Trophoblast cell (in vitro differentiated cells and primary cell): Measurements from ENCODE around the gene PPIP5K1.

Experiments used
- DNase-seq, 2 donors: peaks; one replicate each; pipeline ENCODE4 v3.0.0-alpha.2; 2016
- H2AFZ ChIP-seq: 2 replicates; pipeline ENCODE4 v1.6.1; 2013; ENCODE audit warnings: low read length, moderate library complexity, mild to moderate bottlenecking; ENCODE audit not compliant: insufficient read depth, poor library complexity
- H2AK5ac ChIP-seq: 2 replicates; pipeline ENCODE4 v1.6.1; 2013; ENCODE audit warnings: mild to moderate bottlenecking, low read length
- H2BK120ac ChIP-seq: 2 replicates; pipeline ENCODE4 v1.6.1; 2013; ENCODE audit warnings: low read length, mild to moderate bottlenecking, moderate library complexity; ENCODE audit not compliant: insufficient read depth, poor library complexity
- H2BK12ac ChIP-seq: 2 replicates; pipeline ENCODE4 v1.6.1; 2013; ENCODE audit warnings: mild to moderate bottlenecking, low read length, moderate library complexity
- H2BK5ac ChIP-seq: 2 replicates; pipeline ENCODE4 v1.6.1; 2013; ENCODE audit warnings: low read length, low read depth, moderate library complexity, mild to moderate bottlenecking; ENCODE audit not compliant: poor library complexity
- H3K14ac ChIP-seq: 2 replicates; pipeline ENCODE4 v1.6.1; 2013; ENCODE audit warnings: mild to moderate bottlenecking, low read length
- H3K18ac ChIP-seq: 2 replicates; pipeline ENCODE4 v1.6.1; 2013; ENCODE audit warnings: mild to moderate bottlenecking, low read length
- H3K23ac ChIP-seq: 2 replicates; pipeline ENCODE4 v1.6.1; 2013; ENCODE audit warnings: low read length
- H3K27ac ChIP-seq: 2 replicates; pipeline ENCODE4 v1.5.1; 2013; ENCODE audit warnings: low read depth, mild to moderate bottlenecking, inconsistent platforms, low read length, moderate library complexity
- H3K27me3 ChIP-seq: 2 replicates; pipeline ENCODE4 v1.6.1; 2013; ENCODE audit warnings: inconsistent platforms, mild to moderate bottlenecking, low read length, moderate library complexity; ENCODE audit not compliant: insufficient read depth
- H3K36me3 ChIP-seq, 2 experiments: 1 replicate in 1 of 2; 2 replicates in 1 of 2; pipeline ENCODE4 v1.6.1; 2013; ENCODE audit warnings: low read length in 2 of 2, mild to moderate bottlenecking in 2 of 2, moderate library complexity in 1 of 2; ENCODE audit not compliant: insufficient read depth in 2 of 2, control insufficient read depth in 1 of 2
- H3K4ac ChIP-seq: 2 replicates; pipeline ENCODE4 v1.6.1; 2013; ENCODE audit warnings: low read depth, mild to moderate bottlenecking, low read length, moderate library complexity
- H3K4me1 ChIP-seq, 2 experiments: 1 replicate in 1 of 2; 2 replicates in 1 of 2; pipeline ENCODE4 v1.6.1; 2013; ENCODE audit warnings: low read length in 2 of 2, mild to moderate bottlenecking in 2 of 2, moderate library complexity in 1 of 2; ENCODE audit not compliant: insufficient read depth in 2 of 2, control insufficient read depth in 1 of 2
- H3K4me2 ChIP-seq: 2 replicates; pipeline ENCODE4 v1.6.1; 2013; ENCODE audit warnings: inconsistent platforms, mild to moderate bottlenecking, low read length, moderate library complexity
- H3K4me3 ChIP-seq: 2 replicates; pipeline ENCODE4 v1.5.1; 2013; ENCODE audit warnings: mild to moderate bottlenecking, low read depth, low read length, inconsistent platforms
- H3K79me1 ChIP-seq: one replicate; pipeline ENCODE4 v1.6.1; 2013; ENCODE audit warnings: low read length
- H3K79me2 ChIP-seq: 2 replicates; pipeline ENCODE4 v1.6.1; 2013; ENCODE audit warnings: low read length, mild to moderate bottlenecking; ENCODE audit not compliant: control insufficient read depth, insufficient read depth, poor library complexity
- H3K9ac ChIP-seq: 2 replicates; pipeline ENCODE4 v1.6.1; 2013; ENCODE audit warnings: mild to moderate bottlenecking, low read length
- H3K9me3 ChIP-seq: 2 replicates; pipeline ENCODE4 v1.6.1; 2013; ENCODE audit warnings: low read depth, mild to moderate bottlenecking, control low read depth, inconsistent platforms, low read length; ENCODE audit not compliant: insufficient read depth
- H4K12ac ChIP-seq: 2 replicates; pipeline ENCODE4 v1.6.1; 2013; ENCODE audit warnings: low read depth, mild to moderate bottlenecking, low read length, moderate library complexity
- H4K8ac ChIP-seq: 2 replicates; pipeline ENCODE4 v1.6.1; 2013; ENCODE audit warnings: low read depth, mild to moderate bottlenecking, low read length, moderate library complexity
- H4K91ac ChIP-seq: one replicate; pipeline ENCODE4 v1.6.1; 2013; ENCODE audit warnings: low read depth, mild to moderate bottlenecking, low read length, moderate library complexity
- WGBS: extraction: QIAGEN DNeasy Blood & Tissue Kit; methylation state at CpG from one replicate; pipeline ENCODE4 v1.1.7; 2013; ENCODE audit warnings: missing lambda C conversion rate; ENCODE audit not compliant: insufficient read length, insufficient coverage; ENCODE audit errors: extremely low coverage; 5-methylcytosine and 5-hydroxymethylcytosine counted together

PPIP5K1 gene

DNA sequence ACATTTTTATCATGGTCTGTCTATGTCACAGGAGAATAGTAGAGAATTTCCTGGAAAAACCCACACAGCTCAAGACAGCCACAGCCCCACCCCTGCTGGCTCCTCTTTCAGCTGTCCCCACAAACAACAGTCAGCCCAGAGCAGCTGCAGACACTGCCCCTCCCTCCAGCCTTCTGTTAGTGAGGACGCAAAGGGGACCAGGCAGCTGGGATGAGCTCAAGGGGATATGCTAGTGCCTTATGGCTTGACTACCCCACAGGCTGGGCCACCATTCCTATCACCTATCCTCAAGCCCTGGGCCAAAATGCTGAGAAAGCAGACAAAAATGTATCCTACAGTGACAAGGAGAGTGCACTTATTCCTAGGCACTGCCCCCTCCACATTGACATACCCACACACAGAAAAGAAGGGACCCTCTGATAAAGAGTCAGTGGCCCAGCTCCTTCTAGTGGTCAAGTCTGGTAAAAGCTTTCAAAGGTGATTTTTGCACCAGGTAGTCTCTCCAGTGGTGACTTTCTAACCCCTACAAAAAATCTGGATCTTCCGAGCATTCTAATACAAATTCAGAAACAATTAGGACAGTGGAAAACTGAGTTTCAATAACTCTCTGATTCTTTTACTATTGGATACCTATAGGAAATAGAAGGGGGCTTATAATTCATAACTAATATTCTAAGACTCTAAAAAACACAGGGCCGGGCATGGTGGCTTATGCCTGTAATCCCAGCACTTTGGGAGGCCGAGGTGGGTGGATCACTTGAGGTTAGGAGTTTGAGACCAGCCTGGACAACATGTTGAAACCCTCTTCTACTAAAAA, 75.6 kb downstream of the PPIP5K1 start:
- H4K8ac ChIP-seq: no peak overlapping the region
- H4K91ac ChIP-seq: no peak overlapping the region
- H2BK12ac ChIP-seq: no peak overlapping the region
- no peak overlapping the region for H3K18ac ChIP-seq
- DNase-seq: peak in 1 of 2 donors; percentile 48
- H3K36me3 ChIP-seq: no peaks in the 10 kb centered on the region
- H2BK5ac ChIP-seq: no peak overlapping the region
- no peak overlapping the region for H3K4me3 ChIP-seq
- no peak overlapping the region for H3K23ac ChIP-seq
- no peak overlapping the region for H3K4ac ChIP-seq
- H3K9ac ChIP-seq: no peak overlapping the region
- no CpG with 5 or more reads among the region's 4 CpGs for WGBS
- no peak overlapping the region for H2AFZ ChIP-seq
- H3K4me2 ChIP-seq: no peak overlapping the region
- no peaks in the 10 kb centered on the region for H3K79me2 ChIP-seq
- no peaks in the 10 kb centered on the region for H3K27me3 ChIP-seq
- peaks cover 11 to 26% of the 10 kb centered on the region in 2 experiments for H3K4me1 ChIP-seq
- H3K14ac ChIP-seq: no peak overlapping the region
- H3K79me1 ChIP-seq: peaks cover 6% of the 10 kb centered on the region
- no peak overlapping the region for H2AK5ac ChIP-seq
- H3K9me3 ChIP-seq: peaks cover 1% of the 10 kb centered on the region
- no peak overlapping the region for H3K27ac ChIP-seq
- H2BK120ac ChIP-seq: no peak overlapping the region
- H4K12ac ChIP-seq: no peak overlapping the region

- WGBS: no CpG with 5 or more reads among the region's 1 CpG
- H2BK12ac ChIP-seq: no peak overlapping the region
Measured at GRCh38 chr15:43513550-43513949, 76.5 kb downstream of the PPIP5K1 start.

GRCh38 chr15:43511012-43511885, 78.8 kb downstream of the PPIP5K1 start:
- H2BK120ac ChIP-seq: no peak overlapping the region
- H3K4me2 ChIP-seq: peak overlapping the region; percentile 90
- no peaks in the 10 kb centered on the region for H3K79me1 ChIP-seq
- peaks cover 1% of the 10 kb centered on the region for H3K9me3 ChIP-seq
- peak; percentile 20 to 44 for DNase-seq
- H3K79me2 ChIP-seq: no peaks in the 10 kb centered on the region
- no peak overlapping the region for H3K27ac ChIP-seq
- no peak overlapping the region for H4K91ac ChIP-seq
- H3K18ac ChIP-seq: no peak overlapping the region
- H3K27me3 ChIP-seq: no peaks in the 10 kb centered on the region
- no peak overlapping the region for H4K8ac ChIP-seq
- H3K4me3 ChIP-seq: peak overlapping the region; percentile 68
- peaks cover 2 to 7% of the 10 kb centered on the region in 2 experiments for H3K4me1 ChIP-seq
- no peak overlapping the region for H2BK5ac ChIP-seq
- no peak overlapping the region for H4K12ac ChIP-seq
- WGBS: no CpG with 5 or more reads among the region's 39 CpGs
- H2AK5ac ChIP-seq: no peak overlapping the region
- no peak overlapping the region for H2BK12ac ChIP-seq
- no peak overlapping the region for H3K4ac ChIP-seq
- H3K23ac ChIP-seq: no peak overlapping the region
- no peaks in the 10 kb centered on the region for H3K36me3 ChIP-seq
- H3K9ac ChIP-seq: no peak overlapping the region
- H2AFZ ChIP-seq: no peak overlapping the region
- H3K14ac ChIP-seq: no peak overlapping the region

More at GRCh38 chr15:43513550-43513949, 76.5 kb downstream of the PPIP5K1 start:
- Histone ChIP-seq H3K4me1 (peaks cover 11 to 25% of the 10 kb centered on the region in 2 experiments), H2BK5ac (no peak overlapping the region), H3K9ac (no peak overlapping the region), H3K79me1 (peaks cover 6% of the 10 kb centered on the region), H2BK120ac (no peak overlapping the region), H4K12ac (no peak overlapping the region), H3K4me3 (no peak overlapping the region), H3K14ac (no peak overlapping the region), H3K79me2 (no peaks in the 10 kb centered on the region), H4K91ac (no peak overlapping the region), H2AFZ (no peak overlapping the region), H3K36me3 (no peaks in the 10 kb centered on the region), H3K23ac (no peak overlapping the region), H3K18ac (no peak overlapping the region), H3K4me2 (no peak overlapping the region), H2AK5ac (no peak overlapping the region), H3K4ac (no peak overlapping the region), H3K27me3 (no peaks in the 10 kb centered on the region), H3K9me3 (peaks cover 1% of the 10 kb centered on the region), H4K8ac (no peak overlapping the region), H3K27ac (no peak overlapping the region)
- DNase-seq: no peak

GRCh38 chr15:43510200-43511011, 79.6 kb downstream of the PPIP5K1 start:
- Histone ChIP-seq H3K4me2 (peak overlapping the region; percentile 90), H3K4ac (no peak overlapping the region), H2AFZ (peak overlapping the region; percentile 92), H3K79me2 (no peaks in the 10 kb centered on the region), H4K8ac (peak overlapping the region; percentile 13), H2AK5ac (no peak overlapping the region), H2BK120ac (no peak overlapping the region), H3K4me1 (peaks cover 2 to 7% of the 10 kb centered on the region in 2 experiments), H4K91ac (peak overlapping the region; percentile 23), H3K36me3 (no peaks in the 10 kb centered on the region), H3K14ac (no peak overlapping the region), H3K27ac (peak overlapping the region; percentile 22), H3K23ac (no peak overlapping the region), H4K12ac (peak overlapping the region; percentile 8), H3K9me3 (peaks cover 1% of the 10 kb centered on the region), H3K27me3 (no peaks in the 10 kb centered on the region), H3K79me1 (no peaks in the 10 kb centered on the region), H2BK5ac (peak overlapping the region; percentile 21), H3K4me3 (peak overlapping the region; percentile 71), H3K9ac (no peak overlapping the region), H2BK12ac (no peak overlapping the region), H3K18ac (no peak overlapping the region)
- no CpG with 5 or more reads among the region's 41 CpGs for WGBS
- peak; percentile 97 for DNase-seq
